ENCODE measurements around the gene MADCAM1.

DNA sequence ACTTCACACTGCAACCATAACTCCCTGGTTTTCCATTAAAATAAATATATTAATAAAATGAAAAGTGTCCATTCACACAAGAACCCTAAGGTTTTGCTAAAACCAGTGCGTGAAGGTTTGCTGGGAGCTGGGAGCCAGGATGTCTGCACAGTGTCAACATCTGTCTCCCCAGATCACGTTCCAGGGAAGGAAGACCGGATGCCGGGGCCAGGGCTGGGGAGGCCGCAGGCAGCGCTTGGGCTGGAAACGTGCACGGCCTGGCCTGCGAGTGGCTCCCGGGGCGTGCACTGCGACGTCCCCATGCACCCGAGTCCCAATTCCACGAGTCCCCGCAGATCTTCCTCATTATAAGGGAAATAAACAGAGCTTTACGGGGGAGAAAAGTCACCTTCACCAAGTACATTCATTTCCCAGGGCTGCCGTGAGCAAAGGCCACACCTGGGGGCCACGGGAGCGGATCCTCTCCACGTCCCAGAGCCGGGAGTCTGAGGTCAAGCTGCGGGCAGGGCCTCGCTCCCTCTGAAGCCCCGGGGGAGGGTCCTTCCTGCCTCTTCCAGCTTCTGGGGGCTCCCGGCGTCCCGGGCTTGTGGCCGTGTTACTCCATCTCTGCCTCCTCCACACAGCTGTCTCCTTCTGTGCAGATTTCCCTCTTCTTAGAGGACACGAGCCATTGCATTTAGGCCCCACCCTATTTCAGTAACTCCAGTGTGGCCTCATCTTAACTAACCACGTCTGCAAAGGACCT, 48.3 kb upstream of the MADCAM1 start:
- TF ChIP-seq, protein P1, sequence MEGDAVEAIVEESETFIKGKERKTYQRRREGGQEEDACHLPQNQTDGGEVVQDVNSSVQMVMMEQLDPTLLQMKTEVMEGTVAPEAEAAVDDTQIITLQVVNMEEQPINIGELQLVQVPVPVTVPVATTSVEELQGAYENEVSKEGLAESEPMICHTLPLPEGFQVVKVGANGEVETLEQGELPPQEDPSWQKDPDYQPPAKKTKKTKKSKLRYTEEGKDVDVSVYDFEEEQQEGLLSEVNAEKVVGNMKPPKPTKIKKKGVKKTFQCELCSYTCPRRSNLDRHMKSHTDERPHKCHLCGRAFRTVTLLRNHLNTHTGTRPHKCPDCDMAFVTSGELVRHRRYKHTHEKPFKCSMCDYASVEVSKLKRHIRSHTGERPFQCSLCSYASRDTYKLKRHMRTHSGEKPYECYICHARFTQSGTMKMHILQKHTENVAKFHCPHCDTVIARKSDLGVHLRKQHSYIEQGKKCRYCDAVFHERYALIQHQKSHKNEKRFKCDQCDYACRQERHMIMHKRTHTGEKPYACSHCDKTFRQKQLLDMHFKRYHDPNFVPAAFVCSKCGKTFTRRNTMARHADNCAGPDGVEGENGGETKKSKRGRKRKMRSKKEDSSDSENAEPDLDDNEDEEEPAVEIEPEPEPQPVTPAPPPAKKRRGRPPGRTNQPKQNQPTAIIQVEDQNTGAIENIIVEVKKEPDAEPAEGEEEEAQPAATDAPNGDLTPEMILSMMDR (IDR thresholded peaks at IDR 0.05) = no peak
- TF ChIP-seq POLR2A (IDR thresholded peaks at IDR 0.05) = no peak

Measured in tibial nerve (tissue), 3 donors.